NCI-H460 (cell line): ENCODE data around the gene MUSK. TPM values are rescaled to one million over a fixed set of nuclear protein-coding genes. Genes with fewer than 3 reads are reported as not detected.
"Not testable (repeated sequence)": the region's sequence is repeated elsewhere in the genome, so short reads cannot be mapped to it uniquely, and the experiment has no call there.

Experiments
- DNase-seq: peaks from one replicate; pipeline ENCODE4 v3.0.0-alpha.2; 2016; ENCODE audit warnings: low read depth; ENCODE audit errors: extremely low read depth
- total RNA-seq: library from RNA; depleted of rRNA; stranded (reverse); fragments of >200 nt; shearing (Covaris generic); gene quantifications from 2 replicates; pipeline ENCODE4 v1.2.3, GENCODE V29; 2014

MUSK gene
- total RNA-seq, 1 experiment from 2014 or later: not detected

DNA sequence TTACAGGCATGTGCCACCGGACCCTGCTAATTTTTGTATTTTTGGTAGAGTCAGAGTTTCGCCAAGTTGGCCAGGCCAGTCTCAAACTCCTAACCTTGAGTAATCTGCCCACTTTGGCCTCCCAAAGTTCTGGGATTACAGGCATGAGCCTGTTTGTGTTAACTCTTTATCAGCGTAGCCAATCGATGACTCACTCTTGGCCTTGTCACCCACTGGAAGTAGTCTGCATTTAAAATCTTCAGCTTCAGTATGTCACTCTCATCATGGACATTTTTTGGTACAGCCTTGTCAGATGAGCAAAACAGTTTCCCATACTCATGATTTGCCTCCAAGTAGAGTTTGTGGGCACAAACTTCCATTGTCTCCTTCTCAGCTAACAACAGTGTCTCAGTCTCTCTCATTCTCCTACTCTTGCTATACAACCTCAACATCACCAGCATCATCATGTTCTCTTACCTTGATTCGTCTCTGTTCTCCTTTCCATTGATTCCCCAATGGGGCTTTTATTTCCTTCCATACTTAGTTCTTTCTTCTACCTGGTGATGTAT lies 22.5 kb downstream of the MUSK start:
- no peak for DNase-seq

- not testable (repeated sequence) for DNase-seq
These were observed 27.3 kb downstream of the MUSK start for GRCh38 chr9:110695846-110696245.

GRCh38 chr9:110700953-110701352 lies 32.4 kb downstream of the MUSK start:
- no peak for DNase-seq

DNA sequence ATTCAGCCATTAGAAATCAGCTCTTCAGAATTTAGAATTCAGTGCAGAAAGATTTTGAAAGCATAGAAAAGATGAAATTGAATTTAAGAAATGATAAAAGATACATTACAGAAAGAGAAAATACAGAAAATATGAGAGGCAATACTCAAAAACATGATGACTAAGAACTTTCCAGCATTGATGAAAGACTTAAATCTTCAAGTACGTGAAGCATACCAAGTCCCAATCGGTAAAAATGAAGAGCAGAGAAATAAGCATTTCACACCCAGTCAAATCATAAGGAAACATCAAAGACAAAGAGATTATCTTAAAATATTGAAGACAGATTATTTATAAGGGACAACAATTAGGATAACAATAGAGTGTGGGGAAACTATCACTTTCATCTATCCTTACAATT lies 35.1 kb downstream of the MUSK start:
- no peak for DNase-seq

DNA sequence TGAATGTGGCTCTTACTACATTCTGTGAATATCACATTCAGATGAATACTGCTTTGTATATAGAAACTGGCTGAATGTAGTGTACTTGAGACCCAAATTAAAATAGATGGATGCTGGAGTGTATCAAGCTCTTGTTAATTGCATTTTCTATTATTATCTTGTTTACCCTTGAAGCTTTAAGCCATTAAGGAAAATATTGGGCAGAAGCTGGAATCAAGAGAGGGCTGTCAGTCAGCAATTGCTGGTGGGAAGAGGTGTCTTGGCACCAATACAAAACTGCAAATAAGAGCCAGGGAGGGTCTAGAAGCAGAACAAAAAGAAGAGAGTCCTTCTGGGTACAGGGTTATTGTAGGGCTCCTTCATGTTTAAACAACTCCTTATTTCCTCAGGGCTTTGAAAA lies 38.8 kb downstream of the MUSK start:
- DNase-seq: no peak

DNA sequence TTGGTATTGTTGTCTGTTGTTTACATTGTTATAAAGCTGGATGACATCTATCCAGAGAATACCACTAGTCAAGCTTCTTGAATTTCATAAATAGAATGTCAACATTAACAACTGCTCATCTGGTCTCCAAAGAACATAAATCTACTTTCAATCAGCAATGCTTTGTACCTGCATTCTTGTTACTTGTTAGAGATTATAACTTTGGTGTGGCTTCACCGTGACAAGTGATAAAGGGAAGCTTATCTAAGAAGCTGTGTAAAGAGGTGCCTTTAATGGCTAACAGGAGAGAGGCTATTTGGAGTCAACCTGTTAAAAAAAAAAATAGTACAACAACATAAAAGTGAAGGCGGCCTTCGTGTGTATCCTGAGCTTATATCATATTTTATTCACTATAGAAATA lies 41.8 kb downstream of the MUSK start:
- DNase-seq: no peak

DNA sequence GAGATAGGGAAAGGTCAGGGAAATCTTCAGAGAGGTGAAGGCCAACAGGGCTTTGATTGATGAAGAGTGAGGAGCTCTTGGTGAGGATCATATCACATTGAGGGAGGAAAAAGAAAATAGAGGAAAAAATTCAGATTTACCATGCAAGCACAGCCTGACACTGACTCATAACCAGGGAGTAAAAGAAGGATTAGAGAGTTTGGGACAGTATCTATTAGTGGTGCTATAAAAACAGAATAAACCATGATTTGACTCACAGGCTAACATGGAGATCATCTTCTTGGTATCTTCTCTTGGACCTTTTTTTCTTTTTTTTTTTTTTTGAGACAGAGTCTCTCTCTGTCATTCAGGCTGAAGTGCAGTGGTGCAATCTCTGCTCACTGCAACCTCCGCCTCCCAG lies 44.4 kb downstream of the MUSK start:
- no peak for DNase-seq

DNA sequence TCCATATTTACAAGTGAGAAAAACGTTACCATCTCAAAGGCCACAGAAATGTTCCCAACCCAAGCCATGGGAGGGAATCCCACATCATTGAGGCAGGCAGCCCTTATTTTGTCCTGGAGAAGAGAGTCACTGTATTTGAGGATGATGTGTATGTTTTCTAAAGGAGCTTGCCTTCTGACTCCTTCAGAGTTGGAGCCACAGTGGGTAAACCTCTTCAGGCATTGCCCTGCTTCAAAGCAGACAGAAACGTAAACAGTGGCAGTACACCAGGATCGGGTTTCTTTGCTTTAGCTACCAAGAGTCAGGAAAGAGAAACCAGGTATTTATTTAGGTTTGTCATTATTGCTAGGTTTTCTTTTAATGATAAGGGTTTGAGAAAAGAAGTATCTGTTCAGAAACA lies 45.7 kb downstream of the MUSK start:
- DNase-seq: no peak

GRCh38 chr9:110728058-110728457 lies 59.5 kb downstream of the MUSK start:
- DNase-seq: no peak

- no peak for DNase-seq
These were observed 61.0 kb downstream of the MUSK start for GRCh38 chr9:110729641-110730040.

DNA sequence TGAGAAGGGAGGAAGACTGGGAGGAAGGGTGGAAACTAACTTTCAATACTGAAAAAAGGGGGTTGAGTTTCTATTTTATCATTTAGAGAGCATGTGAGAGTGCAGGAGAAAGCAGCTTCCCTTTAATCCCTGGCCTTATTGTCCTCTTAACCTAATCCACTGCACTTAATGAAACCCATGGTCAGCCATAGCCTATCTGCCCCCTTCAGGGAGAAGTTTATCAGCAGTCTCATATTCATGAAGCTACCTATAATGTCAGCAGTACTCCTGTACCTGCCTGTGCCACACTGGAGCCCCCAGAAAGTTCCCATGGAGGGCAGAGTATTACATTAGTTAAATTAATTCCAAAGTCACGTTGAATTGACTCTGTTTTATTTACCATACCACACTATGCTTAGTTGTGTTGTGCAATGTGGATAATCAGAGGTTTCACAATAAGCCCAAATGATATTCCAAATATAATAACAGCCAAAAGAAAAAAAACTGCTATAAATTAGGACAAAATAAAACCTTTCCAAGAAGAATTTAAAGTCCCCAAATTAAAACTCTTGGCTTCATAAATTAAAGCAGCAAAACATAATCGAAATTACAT lies 62.9 kb downstream of the MUSK start:
- DNase-seq: no peak

DNA sequence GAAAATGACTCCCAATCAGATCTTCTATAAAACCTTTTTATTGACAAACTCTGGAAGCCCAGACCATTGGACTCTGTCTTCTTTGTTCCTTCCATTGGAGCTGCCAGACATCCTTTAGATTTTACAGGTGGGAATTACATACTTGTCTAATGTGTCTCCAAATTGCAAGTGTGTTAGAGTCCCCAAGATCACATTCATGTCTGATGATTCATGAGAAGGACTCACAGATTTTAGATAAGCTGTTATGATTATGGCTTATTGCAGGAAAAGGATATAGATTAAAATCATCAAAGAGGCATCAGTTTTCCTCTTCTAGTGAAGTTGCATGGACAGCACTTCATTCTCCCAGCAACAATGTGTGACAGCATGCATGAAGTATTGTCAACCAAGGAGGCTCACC lies 70.4 kb downstream of the MUSK start:
- no peak for DNase-seq

- peak; percentile 90 for DNase-seq
These were observed 74.3 kb downstream of the MUSK start for GRCh38 chr9:110742741-110743371.

DNA sequence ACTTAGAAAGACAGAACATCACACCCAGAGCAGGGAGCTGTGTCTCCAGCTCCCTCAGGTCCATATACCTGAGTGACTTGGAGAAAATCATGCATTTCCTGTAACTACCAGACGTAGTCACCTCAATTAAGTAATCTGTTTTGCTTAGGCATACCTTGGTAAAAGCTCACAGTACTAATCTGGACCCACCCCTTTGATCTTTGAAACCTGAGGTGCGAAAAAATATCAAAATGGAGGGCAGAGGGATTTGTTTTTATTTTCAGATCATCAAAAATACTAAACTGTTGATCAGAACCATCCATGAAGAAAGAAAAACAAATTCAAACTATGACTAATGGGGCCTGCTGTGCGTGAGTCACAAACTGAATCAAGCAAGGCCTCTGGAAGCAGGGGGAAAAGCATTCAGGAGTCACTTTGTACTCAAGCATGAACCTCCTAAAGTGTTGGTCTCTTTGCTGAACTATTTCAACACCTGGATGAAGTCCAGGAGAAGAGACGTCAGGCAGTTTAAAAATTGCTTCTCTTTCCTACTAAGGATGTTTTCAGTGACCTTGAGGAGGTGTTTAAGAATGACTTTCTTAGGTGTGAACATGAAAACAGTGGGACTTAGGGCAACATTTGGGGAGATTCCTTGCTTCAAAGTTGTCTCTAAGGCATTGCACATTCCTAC lies 76.3 kb downstream of the MUSK start:
- peak; percentile 91 for DNase-seq

DNA sequence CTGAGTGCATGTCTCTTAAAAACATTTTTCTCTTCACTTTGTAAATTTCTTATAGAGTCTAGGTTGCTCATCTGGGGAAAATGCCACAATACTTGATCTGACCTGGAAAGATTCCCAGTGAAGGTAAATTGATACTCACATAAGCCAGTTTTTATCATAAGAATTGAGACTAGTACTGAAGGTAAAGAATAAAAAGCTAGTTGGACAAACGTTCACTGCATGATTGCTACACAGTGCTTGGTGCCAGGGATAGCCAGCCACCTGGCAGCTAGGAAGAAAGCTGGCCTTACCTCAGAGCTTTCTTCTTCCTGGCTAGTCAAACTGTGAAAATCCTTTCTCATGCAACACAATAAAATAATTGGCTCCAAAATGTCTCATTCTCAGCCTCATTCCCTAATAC lies 77.1 kb downstream of the MUSK start:
- DNase-seq: no peak

- no peak for DNase-seq
These were observed 77.8 kb downstream of the MUSK start for GRCh38 chr9:110746211-110746930.

GRCh38 chr9:110748251-110748893 lies 79.8 kb downstream of the MUSK start:
- DNase-seq: no peak

DNA sequence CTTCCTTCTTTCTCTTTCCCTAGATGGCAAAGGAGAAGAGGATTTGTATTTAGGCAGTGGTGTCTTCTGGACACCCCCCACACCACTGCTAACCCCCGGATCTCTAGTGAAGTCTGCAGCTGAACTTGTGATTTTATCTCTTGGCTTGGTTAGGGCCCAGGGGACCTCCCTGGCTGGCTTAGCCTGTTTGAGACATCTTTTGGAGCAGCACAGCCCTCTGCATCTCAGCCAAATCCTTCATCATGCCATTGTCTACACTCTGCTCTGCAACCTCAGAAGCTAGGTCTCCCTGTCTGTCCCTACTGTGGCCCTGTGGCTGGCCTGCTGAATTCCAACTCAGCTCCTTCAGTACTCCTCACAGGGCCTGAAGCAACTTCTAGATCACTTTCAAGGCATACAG lies 81.7 kb downstream of the MUSK start:
- DNase-seq: no peak

- DNase-seq: no peak
These were observed 83.4 kb downstream of the MUSK start for GRCh38 chr9:110751971-110752370.

DNA sequence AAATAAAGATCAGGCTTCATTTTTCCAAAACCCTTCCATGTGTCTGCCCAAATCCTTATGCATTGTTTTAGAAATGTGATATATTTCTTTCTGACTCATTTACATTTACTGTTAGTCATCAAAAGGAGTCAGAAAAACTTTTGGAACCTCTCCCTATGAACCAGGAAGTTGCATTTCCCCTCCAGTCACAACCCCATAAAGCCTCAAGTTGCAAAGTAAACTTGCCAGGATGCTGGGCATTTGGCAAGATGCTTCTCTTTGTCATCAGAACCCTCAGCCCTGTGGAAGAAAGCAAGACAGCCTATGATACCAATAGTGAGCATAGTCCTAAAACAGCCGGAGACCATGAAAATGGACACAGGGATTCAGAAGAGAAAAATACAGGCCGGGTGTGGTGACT lies 84.2 kb downstream of the MUSK start:
- peak; percentile 60 for DNase-seq

DNA sequence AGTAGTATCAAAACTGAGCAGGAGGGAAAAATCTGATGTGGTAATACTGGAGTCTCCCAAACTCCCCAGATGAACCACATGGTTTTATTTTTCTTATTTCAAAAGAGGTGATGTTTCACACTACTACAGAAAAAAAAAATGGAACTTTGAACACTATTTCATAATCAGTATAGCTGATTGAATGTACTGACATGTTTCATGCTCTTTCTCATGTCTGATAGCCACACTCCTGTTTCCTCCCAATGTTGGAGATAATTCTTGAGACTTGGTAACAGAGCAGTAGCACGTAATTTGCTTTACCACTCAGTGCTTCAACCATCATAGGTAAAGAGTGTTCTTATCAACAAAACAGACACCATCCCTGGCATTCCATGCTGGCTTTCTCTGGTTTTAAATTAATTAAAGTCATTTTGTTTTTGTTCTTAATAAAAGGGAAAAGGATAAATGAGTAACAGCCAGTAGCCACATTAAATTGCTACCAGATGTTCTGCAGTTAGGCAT lies 85.2 kb downstream of the MUSK start:
- DNase-seq: no peak
